Left ventricle myocardium inferior (tissue), 1 donor: ENCODE data around the gene SNX9. TPM values are rescaled to one million over a fixed set of nuclear protein-coding genes. Genes with fewer than 3 reads are reported as not detected.

Source experiments
- DNase-seq: peaks from one replicate; pipeline ENCODE4 v3.0.0-alpha.2; 2020
- H3K27ac ChIP-seq: fragments of 200-600 bp; replicated peaks from 2 replicates; pipeline ENCODE4 v1.8.0; 2021
- H3K27me3 ChIP-seq: fragments of 200-600 bp; 2 replicates; pipeline ENCODE4 v1.8.0; 2021; ENCODE audit warnings: low read depth
- H3K36me3 ChIP-seq: fragments of 200-600 bp; 2 replicates; pipeline ENCODE4 v1.8.0; 2021
- H3K4me1 ChIP-seq: fragments of 200-600 bp; 2 replicates; pipeline ENCODE4 v1.8.0; 2021
- H3K4me3 ChIP-seq: fragments of 200-600 bp; 2 replicates; pipeline ENCODE4 v1.8.0; 2021; ENCODE audit warnings: mild to moderate bottlenecking, moderate library complexity
- H3K9me3 ChIP-seq: fragments of 200-600 bp; replicated peaks from 2 replicates; pipeline ENCODE4 v1.8.0; 2021
- intact Hi-C: fragments of 100-400 bp; cut with micrococcal nuclease; formaldehyde crosslinking; loops from one replicate; pipeline ENCODE4 v1.11.0; 2022
- total RNA-seq: library from RNA; stranded (reverse); fragmentation: NEBNext Ultra II Directional; extraction: Animal tissue kit (Norgen Biotek cat#: 25700); gene quantifications from one replicate; pipeline ENCODE4 v1.2.1, GENCODE V29; 2021
- TF ChIP-seq, protein P1 (sequence below): fragments of 200-600 bp; IDR thresholded peaks from 2 replicates; pipeline ENCODE4 v1.8.0; 2021; ENCODE audit warnings: antibody characterized with exemption, mild to moderate bottlenecking, borderline replicate concordance
- donor health status: DM: no; HTN: yes; CAD: no; lungs with severe emphysema.

Gene SNX9
- total RNA-seq, 1 donor from 2014 or later, result 31.9 TPM

DNA sequence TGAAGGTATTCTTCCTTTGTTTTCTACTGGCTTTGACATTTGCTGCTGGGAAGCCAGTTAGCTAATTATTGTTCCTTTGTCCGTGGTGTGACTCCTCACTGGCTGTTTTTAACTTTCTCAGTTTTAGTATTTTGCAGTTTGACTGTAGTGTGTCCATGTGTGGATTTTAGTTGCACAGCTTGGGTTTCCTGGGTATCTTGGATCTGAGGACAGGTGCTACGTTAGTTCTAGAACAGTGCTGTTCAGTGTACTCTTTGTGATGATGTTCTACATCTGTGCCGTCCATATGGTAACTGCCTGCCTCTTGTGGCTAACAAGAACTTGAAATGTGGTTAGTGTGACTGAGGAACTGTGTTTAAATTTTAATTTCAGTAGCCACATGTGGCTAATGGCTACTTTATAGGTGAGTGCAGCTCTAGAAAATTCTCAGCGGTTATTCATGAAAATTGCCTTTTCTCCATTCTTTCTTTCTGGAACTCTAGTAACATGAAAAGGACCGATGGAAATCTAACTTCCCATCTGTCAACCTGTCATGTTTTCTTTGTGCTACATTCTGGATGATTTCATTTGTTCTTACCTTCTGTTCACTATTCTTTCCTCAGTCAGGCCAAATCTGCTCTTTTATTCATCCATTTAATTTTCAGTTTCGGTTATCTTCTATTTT is 7.4 kb downstream of the SNX9 start:
- Histone ChIP-seq H3K27ac (no peak overlapping the region), H3K4me3 (no peak overlapping the region), H3K4me1 (peaks cover 72% of the 10 kb centered on the region), H3K36me3 (no peaks in the 10 kb centered on the region), H3K27me3 (no peaks in the 10 kb centered on the region), H3K9me3 (no peaks in the 10 kb centered on the region)
- TF ChIP-seq, protein P1, sequence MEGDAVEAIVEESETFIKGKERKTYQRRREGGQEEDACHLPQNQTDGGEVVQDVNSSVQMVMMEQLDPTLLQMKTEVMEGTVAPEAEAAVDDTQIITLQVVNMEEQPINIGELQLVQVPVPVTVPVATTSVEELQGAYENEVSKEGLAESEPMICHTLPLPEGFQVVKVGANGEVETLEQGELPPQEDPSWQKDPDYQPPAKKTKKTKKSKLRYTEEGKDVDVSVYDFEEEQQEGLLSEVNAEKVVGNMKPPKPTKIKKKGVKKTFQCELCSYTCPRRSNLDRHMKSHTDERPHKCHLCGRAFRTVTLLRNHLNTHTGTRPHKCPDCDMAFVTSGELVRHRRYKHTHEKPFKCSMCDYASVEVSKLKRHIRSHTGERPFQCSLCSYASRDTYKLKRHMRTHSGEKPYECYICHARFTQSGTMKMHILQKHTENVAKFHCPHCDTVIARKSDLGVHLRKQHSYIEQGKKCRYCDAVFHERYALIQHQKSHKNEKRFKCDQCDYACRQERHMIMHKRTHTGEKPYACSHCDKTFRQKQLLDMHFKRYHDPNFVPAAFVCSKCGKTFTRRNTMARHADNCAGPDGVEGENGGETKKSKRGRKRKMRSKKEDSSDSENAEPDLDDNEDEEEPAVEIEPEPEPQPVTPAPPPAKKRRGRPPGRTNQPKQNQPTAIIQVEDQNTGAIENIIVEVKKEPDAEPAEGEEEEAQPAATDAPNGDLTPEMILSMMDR, result no peak
- DNase-seq, result no peak
- intact Hi-C loops, result no loop called here

DNA sequence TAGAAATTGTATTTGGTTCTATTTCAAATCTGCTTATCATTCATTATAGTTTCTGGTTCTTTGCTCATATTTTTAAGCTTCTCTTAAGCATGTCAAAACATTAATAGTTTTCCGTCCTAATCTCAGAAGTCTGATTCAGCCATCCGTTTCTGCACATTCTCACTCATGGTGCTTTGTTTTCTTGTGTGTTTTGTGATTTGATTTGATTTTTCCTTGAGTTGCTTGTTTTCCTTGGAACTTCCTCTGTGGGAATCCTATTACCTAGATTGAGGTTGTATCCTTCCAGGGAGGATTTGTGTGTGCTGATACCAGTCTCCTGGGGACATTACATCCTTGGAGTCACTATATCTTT is 7.9 kb downstream of the SNX9 start:
- Histone ChIP-seq H3K27ac (no peak overlapping the region), H3K4me3 (no peak overlapping the region), H3K9me3 (no peaks in the 10 kb centered on the region), H3K27me3 (no peaks in the 10 kb centered on the region), H3K4me1 (peaks cover 68% of the 10 kb centered on the region), H3K36me3 (no peaks in the 10 kb centered on the region)
- TF ChIP-seq, protein P1, result no peak
- DNase-seq, result no peak
- intact Hi-C loops, result no loop called here

DNA sequence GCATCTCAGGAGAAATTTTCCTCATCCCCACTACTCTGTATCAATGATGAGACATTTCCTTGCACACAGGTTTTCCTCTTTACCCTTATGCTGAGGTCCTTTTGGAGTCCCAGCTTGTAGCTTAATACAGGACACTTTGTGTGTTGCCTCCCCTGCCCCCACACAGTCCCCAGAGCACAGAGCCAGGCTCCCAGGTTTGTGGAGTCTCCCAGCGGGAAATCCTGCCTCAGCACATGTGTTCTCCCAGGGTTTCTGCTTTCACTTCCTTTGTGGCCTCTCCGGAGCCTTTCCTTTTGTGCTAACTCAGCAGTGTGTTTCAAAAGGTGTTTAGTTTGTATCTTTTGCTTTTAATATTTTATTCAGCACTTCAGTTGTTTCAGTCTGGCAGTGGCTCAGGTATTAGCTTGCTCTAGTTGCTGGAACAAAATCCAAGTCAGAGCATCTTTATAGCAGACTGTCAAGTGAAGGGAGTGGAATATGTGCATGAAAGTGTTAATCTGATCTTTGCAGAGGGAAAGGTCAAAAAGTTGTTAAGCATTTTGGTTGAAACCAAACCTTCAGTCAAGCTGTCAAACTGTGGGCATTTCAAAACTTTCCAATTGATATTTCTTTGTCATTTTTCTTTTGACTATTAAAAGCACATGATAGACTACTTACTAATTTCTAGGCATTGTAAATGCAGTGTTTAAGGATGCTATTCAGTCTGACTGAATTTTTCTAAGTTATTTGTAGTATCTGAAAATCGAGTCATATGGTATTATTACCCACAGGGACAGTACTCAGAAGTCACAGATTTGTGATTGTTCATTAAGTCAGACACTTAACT is 8.6 kb downstream of the SNX9 start:
- TF ChIP-seq, protein P1, result no peak
- DNase-seq, result no peak
- Histone ChIP-seq H3K9me3 (no peaks in the 10 kb centered on the region), H3K4me3 (no peak overlapping the region), H3K4me1 (peaks cover 68% of the 10 kb centered on the region), H3K27ac (no peak overlapping the region), H3K27me3 (no peaks in the 10 kb centered on the region), H3K36me3 (no peaks in the 10 kb centered on the region)
- intact Hi-C loops, result no loop called here

DNA sequence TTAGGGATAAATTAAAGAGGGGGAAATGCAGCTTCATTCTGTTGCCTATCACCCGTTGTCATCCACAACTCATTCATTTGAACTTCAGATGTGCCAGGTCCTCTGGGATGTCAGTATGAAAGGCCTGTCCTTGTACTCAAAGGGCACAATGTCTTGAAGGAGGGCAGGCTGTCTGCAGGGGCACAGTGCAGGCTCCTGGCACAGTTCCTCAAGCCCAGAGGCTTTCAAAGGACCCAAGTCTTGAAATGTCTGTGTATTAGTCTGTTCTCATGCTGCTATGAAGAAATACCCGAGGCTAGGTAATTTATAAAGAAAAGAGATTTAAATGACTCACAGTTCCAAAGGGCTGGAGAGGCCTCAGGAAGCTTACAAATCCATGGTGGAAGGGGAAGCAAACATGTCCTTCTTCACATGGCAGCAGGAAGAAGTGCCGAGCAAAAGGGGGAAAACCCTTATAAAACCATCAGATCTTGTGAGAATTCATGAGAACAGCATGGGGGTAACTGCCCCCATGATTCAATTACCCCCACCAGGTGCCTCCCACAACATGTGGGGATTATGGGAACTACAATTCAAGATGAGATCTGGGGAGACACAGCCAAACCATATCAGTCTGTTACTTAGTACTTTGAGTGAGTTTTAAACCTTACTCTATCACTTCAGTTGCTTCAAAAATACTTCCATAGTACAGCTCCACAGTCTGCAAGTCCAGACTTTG is 9.4 kb downstream of the SNX9 start:
- no peaks in the 10 kb centered on the region for H3K27me3 ChIP-seq
- no peak for DNase-seq
- H3K4me1 ChIP-seq, result peaks cover 69% of the 10 kb centered on the region
- H3K27ac ChIP-seq, result no peak overlapping the region
- no peaks in the 10 kb centered on the region for H3K9me3 ChIP-seq
- H3K4me3 ChIP-seq, result no peak overlapping the region
- intact Hi-C loops, result no loop called here
- no peaks in the 10 kb centered on the region for H3K36me3 ChIP-seq
- TF ChIP-seq, protein P1, result no peak

DNA sequence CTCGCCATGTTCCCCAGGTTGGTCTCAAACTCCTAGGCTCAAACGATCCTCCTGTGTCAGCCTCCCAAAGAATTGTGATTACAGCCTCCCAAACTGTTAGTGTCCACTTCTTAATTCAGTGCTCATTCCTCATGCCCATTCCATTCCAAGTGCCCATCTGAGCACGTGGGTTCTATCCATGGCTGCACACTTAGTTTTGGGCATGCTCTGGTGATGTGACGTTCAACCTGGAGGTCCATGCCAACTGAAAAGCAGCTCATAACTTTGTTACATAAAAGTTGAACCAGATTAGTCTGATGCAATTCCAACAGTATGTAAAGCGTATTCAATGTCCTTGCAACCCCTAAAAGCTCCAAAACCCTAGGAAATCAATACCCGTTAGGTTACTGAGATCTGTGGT is 11.5 kb downstream of the SNX9 start:
- H3K36me3 ChIP-seq, result no peaks in the 10 kb centered on the region
- H3K4me3 ChIP-seq, result no peak overlapping the region
- H3K27me3 ChIP-seq, result no peaks in the 10 kb centered on the region
- H3K4me1 ChIP-seq, result peaks cover 74% of the 10 kb centered on the region
- DNase-seq, result no peak
- TF ChIP-seq, protein P1, result no peak
- intact Hi-C loops, result no loop called here
- H3K27ac ChIP-seq, result no peak overlapping the region
- H3K9me3 ChIP-seq, result no peaks in the 10 kb centered on the region
